ENCODE data around the gene SYNPO2.
A peak's percentile ranks its signal among the peaks of the same experiment; 100 is the strongest.

The SYNPO2 gene

DNA sequence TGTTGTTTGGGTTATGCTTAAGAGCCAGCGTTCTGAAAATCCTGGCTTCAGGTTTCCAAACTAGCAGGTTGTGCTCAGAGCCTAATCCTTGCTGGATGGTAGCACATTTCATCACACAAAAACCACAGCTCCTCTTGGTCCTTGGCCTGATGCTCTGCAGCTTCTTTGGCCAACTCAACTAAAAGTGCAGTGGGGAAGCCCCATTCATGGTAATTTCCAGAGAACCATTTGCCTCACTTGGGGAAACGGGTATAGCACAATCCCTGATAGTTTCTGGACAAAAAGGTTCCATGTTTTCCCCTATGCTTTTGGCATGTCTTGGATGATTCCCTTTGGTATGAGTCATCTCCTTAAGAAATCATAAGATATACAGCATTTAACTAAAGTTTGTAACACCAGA lies 78.7 kb downstream of the SYNPO2 start:
- TF ChIP-seq, protein P1, sequence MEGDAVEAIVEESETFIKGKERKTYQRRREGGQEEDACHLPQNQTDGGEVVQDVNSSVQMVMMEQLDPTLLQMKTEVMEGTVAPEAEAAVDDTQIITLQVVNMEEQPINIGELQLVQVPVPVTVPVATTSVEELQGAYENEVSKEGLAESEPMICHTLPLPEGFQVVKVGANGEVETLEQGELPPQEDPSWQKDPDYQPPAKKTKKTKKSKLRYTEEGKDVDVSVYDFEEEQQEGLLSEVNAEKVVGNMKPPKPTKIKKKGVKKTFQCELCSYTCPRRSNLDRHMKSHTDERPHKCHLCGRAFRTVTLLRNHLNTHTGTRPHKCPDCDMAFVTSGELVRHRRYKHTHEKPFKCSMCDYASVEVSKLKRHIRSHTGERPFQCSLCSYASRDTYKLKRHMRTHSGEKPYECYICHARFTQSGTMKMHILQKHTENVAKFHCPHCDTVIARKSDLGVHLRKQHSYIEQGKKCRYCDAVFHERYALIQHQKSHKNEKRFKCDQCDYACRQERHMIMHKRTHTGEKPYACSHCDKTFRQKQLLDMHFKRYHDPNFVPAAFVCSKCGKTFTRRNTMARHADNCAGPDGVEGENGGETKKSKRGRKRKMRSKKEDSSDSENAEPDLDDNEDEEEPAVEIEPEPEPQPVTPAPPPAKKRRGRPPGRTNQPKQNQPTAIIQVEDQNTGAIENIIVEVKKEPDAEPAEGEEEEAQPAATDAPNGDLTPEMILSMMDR (IDR thresholded peaks at IDR 0.05; ENCODE audit: borderline replicate concordance, extremely low read depth, low read length, poor library complexity, severe bottlenecking): no peak
- TF ChIP-seq EZH2 (IDR thresholded peaks at IDR 0.05; ENCODE audit: borderline replicate concordance, low read depth, low read length, severe bottlenecking): no peak
- Histone ChIP-seq H3K9me3 (ENCODE audit: insufficient read depth, low read length, severe bottlenecking) (no peaks in the 10 kb centered on the region), H3K4me3 (ENCODE audit: low read depth in 1 of 2, low read length in 2 of 2) (no peak overlapping the region), H3K79me2 (ENCODE audit: insufficient read depth, low read length) (no peaks in the 10 kb centered on the region), H3K4me1 (ENCODE audit: insufficient read depth, low read length) (peaks cover 6% of the 10 kb centered on the region), H4K20me1 (ENCODE audit: insufficient read depth, low read length) (no peaks in the 10 kb centered on the region), H3K4me2 (ENCODE audit: insufficient read depth, low read length) (no peak overlapping the region), H3K27me3 (ENCODE audit: insufficient read depth, low read length, poor library complexity) (peaks cover 3% of the 10 kb centered on the region), H3K36me3 (ENCODE audit: insufficient read depth, low read length) (no peaks in the 10 kb centered on the region), H2AFZ (ENCODE audit: low read depth, low read length) (no peak overlapping the region), H3K9ac (ENCODE audit: low read depth, low read length) (no peak overlapping the region), H3K27ac (ENCODE audit: low read length) (no peak overlapping the region)
- DNase-seq: no peak
- ATAC-seq (ENCODE audit: insufficient read depth, low read depth): no peak

DNA sequence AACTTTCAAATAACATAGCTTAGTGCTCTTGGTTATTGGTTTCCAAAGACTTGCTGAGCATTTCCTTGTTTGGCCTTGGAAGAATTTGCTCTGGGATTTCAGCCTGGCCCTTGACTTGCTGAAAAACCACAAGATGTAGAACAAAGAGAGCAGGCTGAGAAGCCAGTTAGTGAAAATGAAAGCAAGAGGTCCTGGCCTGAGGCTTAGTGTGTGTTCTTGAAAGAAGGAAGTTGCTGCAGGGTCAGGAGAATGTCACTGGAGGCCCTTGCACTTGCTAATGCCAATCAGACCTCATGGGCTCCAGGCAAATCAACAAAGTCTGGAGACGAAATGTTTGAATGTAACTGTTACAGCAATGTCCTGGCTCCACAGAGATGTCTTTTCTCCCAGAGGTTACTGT lies 79.4 kb downstream of the SYNPO2 start:
- Histone ChIP-seq H3K27ac (ENCODE audit: low read length) (no peak overlapping the region), H3K4me1 (ENCODE audit: insufficient read depth, low read length) (peaks cover 6% of the 10 kb centered on the region), H3K9me3 (ENCODE audit: insufficient read depth, low read length, severe bottlenecking) (no peaks in the 10 kb centered on the region), H4K20me1 (ENCODE audit: insufficient read depth, low read length) (no peaks in the 10 kb centered on the region), H3K79me2 (ENCODE audit: insufficient read depth, low read length) (no peaks in the 10 kb centered on the region), H3K9ac (ENCODE audit: low read depth, low read length) (no peak overlapping the region), H3K4me2 (ENCODE audit: insufficient read depth, low read length) (0 out of 2 replicates have a peak overlapping the region, but pooled peaks have one; percentile 7), H3K4me3 (ENCODE audit: low read depth in 1 of 2, low read length in 2 of 2) (no peak overlapping the region), H3K36me3 (ENCODE audit: insufficient read depth, low read length) (no peaks in the 10 kb centered on the region), H3K27me3 (ENCODE audit: insufficient read depth, low read length, poor library complexity) (peaks cover 3% of the 10 kb centered on the region), H2AFZ (ENCODE audit: low read depth, low read length) (0 out of 2 replicates have a peak overlapping the region, but pooled peaks have one; percentile 14)
- ATAC-seq (ENCODE audit: insufficient read depth, low read depth): peak; percentile 92
- TF ChIP-seq, protein P1 (IDR thresholded peaks at IDR 0.05; ENCODE audit: borderline replicate concordance, extremely low read depth, low read length, poor library complexity, severe bottlenecking): no peak
- no peak for TF ChIP-seq EZH2 (IDR thresholded peaks at IDR 0.05; ENCODE audit: borderline replicate concordance, low read depth, low read length, severe bottlenecking)
- DNase-seq: peak; percentile 36

DNA sequence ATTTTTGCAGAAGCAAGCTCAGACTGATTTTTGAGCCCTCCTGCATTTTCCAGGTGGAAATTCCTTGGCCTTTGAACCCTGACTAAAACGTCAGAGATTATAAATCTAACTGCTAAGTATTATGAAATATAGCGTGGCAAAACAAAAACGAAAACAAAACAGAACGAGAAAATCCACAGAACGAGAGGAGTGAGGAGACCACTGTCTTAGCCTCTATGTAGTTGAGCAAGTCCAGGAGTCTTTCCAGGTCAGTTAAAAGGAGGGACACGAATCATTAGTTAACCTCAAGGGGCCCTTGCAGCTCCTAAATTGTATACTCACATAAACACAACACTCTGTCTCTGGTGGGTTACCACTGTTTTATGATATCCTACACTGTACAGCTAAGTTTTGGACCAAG lies 80.2 kb downstream of the SYNPO2 start:
- TF ChIP-seq, protein P1 (IDR thresholded peaks at IDR 0.05; ENCODE audit: borderline replicate concordance, extremely low read depth, low read length, poor library complexity, severe bottlenecking): no peak
- no peak for TF ChIP-seq EZH2 (IDR thresholded peaks at IDR 0.05; ENCODE audit: borderline replicate concordance, low read depth, low read length, severe bottlenecking)
- H3K79me2 ChIP-seq (ENCODE audit: insufficient read depth, low read length): no peaks in the 10 kb centered on the region
- ATAC-seq (ENCODE audit: insufficient read depth, low read depth) (no peak), DNase-seq (no peak)
- no peak overlapping the region for H3K27ac ChIP-seq (ENCODE audit: low read length)
- H3K4me3 ChIP-seq (ENCODE audit: low read depth in 1 of 2, low read length in 2 of 2): no peak overlapping the region
- H3K27me3 ChIP-seq (ENCODE audit: insufficient read depth, low read length, poor library complexity): peaks cover 3% of the 10 kb centered on the region
- no peak overlapping the region for H3K9ac ChIP-seq (ENCODE audit: low read depth, low read length)
- H3K36me3 ChIP-seq (ENCODE audit: insufficient read depth, low read length): no peaks in the 10 kb centered on the region
- no peaks in the 10 kb centered on the region for H3K9me3 ChIP-seq (ENCODE audit: insufficient read depth, low read length, severe bottlenecking)
- H3K4me2 ChIP-seq (ENCODE audit: insufficient read depth, low read length): no peak overlapping the region
- H3K4me1 ChIP-seq (ENCODE audit: insufficient read depth, low read length): peaks cover 6% of the 10 kb centered on the region
- no peaks in the 10 kb centered on the region for H4K20me1 ChIP-seq (ENCODE audit: insufficient read depth, low read length)
- no peak overlapping the region for H2AFZ ChIP-seq (ENCODE audit: low read depth, low read length)

DNA sequence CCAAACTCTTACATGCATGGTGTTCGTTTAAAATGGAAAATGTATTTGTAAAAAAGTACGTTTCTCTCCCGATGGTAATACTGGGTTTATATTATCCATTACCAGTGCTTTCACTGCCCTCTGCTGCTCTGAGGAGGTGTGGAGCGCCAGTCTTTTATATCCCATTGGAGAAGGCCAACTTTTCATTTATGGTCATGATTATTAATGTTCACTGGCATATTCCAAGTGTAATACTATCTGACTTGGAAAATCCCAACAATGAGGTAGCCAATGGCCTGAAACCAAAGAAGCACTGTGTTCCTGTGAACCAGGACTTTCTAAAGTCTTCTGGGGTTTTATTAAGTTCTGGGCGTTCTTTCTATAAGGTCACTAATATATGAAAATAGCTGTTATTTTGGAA lies 80.7 kb downstream of the SYNPO2 start:
- ATAC-seq (ENCODE audit: insufficient read depth, low read depth) (no peak), DNase-seq (no peak)
- Histone ChIP-seq H4K20me1 (ENCODE audit: insufficient read depth, low read length) (no peaks in the 10 kb centered on the region), H3K4me2 (ENCODE audit: insufficient read depth, low read length) (no peak overlapping the region), H3K79me2 (ENCODE audit: insufficient read depth, low read length) (no peaks in the 10 kb centered on the region), H3K36me3 (ENCODE audit: insufficient read depth, low read length) (no peaks in the 10 kb centered on the region), H3K9me3 (ENCODE audit: insufficient read depth, low read length, severe bottlenecking) (no peaks in the 10 kb centered on the region), H3K27me3 (ENCODE audit: insufficient read depth, low read length, poor library complexity) (peaks cover 3% of the 10 kb centered on the region), H3K4me3 (ENCODE audit: low read depth in 1 of 2, low read length in 2 of 2) (no peak overlapping the region), H3K27ac (ENCODE audit: low read length) (no peak overlapping the region), H2AFZ (ENCODE audit: low read depth, low read length) (no peak overlapping the region), H3K9ac (ENCODE audit: low read depth, low read length) (no peak overlapping the region), H3K4me1 (ENCODE audit: insufficient read depth, low read length) (peaks cover 6% of the 10 kb centered on the region)
- TF ChIP-seq, protein P1 (IDR thresholded peaks at IDR 0.05; ENCODE audit: borderline replicate concordance, extremely low read depth, low read length, poor library complexity, severe bottlenecking): peak; percentile 41
- no peak for TF ChIP-seq EZH2 (IDR thresholded peaks at IDR 0.05; ENCODE audit: borderline replicate concordance, low read depth, low read length, severe bottlenecking)

All from DND-41 (cell line).